KBM-7 (cell line): Measurements from ENCODE around the gene GLYR1.

Experiments used
- DNase-seq: peaks from one replicate; pipeline ENCODE4 v3.0.0-alpha.2; 2015
- in situ Hi-C: fragments of 300-500 bp; cut with MboI; formaldehyde crosslinking; loops from 2 replicates; pipeline ENCODE4 v1.14.3; 2020; ENCODE audit warnings: low sequenced_read_pairs, low pct_unique_long_range_greater_than_20kb, mixed read lengths

The GLYR1 gene

DNA sequence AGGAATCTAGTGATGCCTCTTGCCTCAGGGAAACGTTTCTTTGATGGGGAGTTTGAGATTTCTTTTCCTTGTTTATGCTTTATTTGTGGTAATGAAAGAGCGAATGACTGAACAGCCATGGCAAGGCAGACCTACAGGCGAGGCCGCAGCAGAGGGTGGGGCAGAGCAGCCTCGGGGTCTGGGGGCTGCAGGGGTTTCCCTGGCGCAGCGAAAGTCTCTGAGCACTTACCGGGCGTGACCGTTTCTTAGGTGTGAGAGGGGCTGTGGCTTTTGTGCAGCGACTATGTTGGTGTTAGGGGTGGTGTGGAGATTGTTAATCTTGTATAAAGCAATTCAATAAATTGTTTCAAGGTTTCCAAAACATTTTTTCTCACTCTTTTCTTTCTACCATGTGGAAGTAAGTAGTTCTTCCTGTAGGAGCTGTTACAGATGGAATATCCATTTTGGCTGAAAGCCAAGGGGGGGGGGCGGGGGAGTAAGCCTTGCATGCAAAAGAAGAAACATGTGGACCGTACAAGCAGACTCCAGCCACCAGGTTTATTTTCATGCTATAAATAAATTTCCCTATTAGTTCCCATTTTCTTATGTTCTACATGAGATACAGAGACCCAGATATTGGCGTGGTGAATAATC, 35.0 kb upstream of the GLYR1 start:
- in situ Hi-C loops: no loop called here
- DNase-seq: no peak

DNA sequence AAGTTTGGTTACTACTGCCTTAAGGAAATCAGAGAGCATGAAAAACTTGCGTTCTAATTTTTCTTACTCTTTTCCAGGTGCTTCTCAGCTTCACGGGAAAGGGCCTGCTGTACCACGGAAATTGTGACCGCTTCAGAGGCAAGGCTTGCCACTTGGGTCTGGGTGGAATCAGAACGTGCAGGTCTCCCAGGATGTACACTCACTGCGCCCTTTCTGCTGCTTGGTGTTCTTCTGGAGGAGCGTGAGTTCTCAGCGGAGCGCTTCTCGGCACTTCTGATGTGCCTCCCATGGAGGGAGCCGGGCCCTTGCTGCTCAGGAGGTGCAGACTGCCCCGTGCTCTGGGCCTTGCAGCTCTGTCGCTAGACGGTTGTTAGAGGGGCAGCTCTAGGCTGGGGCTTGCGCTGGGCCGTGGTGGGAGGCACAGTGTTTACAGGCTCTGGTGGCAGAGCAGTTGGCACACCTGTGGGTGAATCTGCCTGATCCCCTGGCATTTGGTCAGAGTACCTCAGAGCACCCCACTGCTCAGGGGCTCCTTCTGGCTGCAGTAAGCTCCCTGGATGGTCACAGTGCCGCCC, 33.0 kb upstream of the GLYR1 start:
- in situ Hi-C loops: no loop called here
- DNase-seq: no peak

DNA sequence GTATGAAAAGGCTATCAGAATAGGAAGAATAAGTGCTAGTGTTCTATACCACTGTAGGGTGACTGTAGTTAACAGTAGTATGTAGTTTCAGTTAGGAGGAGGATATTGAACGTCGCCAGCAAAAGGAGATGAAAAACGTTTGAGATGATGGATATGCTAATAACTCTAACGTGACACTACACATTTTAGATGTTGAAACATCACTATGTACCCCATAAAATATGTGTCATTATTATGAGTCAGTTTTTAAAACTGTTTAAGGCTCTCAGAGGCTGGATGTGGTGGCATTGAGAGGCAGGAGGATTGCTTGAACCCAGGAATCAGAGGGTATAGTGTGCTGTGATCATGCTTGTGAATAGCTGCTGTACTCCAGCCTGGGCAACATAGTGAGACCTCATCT, 32.0 kb upstream of the GLYR1 start:
- no peak for DNase-seq
- in situ Hi-C loops: no loop called here

GRCh38 chr16:4877380-4877685, 30.2 kb upstream of the GLYR1 start:
- in situ Hi-C loops: no loop called here
- DNase-seq: no peak

- in situ Hi-C loops: no loop called here
- DNase-seq: no peak
Observed at GRCh38 chr16:4876646-4877379, 29.7 kb upstream of the GLYR1 start.

- in situ Hi-C loops: no loop called here
- no peak for DNase-seq
Observed at GRCh38 chr16:4874666-4875065, 27.6 kb upstream of the GLYR1 start.

DNA sequence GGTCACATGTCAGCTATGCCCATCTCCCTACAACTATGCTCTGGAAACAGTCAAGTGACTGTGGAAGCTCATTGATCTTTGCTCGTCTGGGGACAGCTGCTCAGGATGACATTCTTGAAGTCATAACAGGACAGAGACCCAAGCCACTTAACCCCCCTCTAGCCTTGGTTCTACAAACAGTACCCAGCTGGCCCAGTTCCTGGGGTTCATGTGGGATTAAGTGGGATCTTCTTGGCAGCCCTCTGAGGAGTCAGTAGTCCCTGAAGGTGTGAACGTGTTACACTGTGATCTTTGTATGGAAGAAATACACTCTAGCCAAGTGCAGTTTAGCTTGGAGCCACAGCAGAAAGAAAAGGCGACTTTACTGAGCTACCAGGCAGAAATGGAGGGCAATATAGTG, 26.0 kb upstream of the GLYR1 start:
- in situ Hi-C loops: no loop called here
- DNase-seq: no peak

DNA sequence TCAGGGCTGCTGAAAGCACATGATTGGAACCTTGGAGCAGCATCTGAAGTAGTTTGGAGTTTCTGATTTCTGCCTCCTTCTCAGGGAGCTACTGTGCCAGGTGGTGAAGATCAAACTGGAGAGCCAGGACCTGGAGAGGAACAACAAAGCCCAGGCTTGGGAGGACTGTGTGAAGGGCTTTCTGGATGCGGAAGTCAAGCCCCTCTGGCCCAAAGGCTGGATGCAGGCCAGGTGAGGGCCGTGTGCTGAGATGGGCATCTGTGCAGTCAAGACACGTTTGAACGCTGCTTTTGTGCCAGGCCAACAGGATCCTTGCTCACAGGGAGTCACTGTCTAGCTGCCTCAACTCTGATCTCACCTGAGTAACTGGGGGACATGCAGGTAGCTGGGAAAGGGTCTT, 24.0 kb upstream of the GLYR1 start:
- in situ Hi-C loops: no loop called here
- no peak for DNase-seq

- in situ Hi-C loops: no loop called here
- no peak for DNase-seq
Observed at GRCh38 chr16:4870138-4870671, 23.1 kb upstream of the GLYR1 start.

DNA sequence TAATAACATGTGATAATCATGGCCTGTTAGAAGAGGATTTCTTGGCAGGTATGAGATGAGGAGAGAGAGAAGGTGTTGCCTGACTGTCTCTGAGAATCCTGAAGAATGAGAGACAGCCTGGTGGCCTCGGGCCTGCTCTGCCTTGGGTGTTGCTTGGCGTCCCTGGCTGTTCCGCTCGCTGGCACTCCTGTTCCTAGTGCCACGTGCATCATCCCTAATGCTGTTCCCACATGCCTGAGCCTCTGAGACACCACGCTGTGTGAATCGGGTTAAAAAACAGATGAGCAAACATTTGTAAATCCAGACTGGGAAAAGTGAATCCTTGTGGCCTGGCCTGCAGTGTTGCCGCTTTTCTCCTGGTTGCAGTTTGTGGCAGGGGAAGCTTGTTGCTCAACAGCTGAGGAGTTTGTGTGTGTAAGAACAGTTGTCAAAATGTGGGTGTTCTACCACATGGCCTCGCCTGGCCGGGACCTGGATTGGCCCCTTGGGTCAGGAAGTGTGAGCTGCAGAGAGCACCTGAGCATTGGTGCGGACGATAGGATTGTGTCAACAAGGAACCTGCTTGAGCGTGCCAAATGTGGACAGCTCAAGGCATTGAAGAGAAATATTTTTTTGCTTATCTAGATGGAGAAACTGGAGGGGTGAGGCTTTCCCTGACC, 22.2 kb upstream of the GLYR1 start:
- in situ Hi-C loops: no loop called here
- no peak for DNase-seq

- in situ Hi-C loops: no loop called here
- no peak for DNase-seq
Observed at GRCh38 chr16:4868535-4868934, 21.4 kb upstream of the GLYR1 start.

- DNase-seq: no peak
- in situ Hi-C loops: no loop called here
Observed at GRCh38 chr16:4868026-4868425, 20.9 kb upstream of the GLYR1 start.

DNA sequence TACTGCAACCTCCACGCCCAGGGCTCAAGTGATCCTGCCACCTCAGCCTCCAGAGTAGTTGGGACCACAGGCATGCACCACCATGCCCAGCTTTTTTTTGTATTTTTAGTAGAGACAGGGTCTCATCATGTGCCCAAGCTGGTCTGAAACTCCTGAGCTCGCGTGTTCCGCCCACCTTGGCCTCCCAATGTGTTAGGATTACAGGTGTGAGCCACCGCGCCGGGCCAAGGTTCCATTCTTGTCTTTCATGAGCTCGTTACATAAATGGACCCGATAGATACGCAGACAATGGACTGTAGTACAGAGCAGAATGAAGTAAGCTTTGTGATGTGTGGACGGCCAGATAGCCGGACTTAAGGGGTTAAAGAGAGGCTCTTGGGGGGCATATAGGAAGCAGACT, 19.5 kb upstream of the GLYR1 start:
- no peak for DNase-seq
- in situ Hi-C loops: no loop called here

DNA sequence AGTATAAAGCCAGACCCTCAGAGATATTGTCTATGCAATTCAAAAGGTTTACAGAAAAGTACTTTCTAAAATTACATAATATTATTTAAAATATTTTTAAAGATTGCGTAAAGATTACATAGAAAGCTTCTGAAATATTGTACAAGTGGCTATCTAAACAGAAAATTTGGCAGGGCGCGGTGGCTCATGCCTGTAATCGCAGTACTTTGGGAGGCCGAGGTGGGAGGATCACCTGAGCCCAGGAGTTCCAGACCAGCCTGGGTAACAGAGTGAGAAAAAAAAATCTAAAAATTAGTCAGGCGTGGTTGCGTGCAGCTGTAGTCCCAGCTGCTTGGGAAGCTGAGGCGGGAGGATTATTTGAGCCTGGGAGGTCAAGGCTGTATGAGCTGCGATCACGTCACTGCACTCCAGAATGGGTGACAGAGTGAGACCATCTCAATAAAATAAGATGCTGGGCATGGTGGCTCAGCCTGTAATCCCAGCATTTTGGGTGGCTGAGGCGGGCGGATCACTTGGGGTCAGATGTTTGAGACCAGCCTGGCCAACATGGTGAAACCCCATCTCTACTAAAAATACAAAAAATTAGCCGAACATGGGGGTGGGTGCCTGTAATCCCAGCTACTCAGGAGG, 18.3 kb upstream of the GLYR1 start:
- no peak for DNase-seq
- in situ Hi-C loops: no loop called here

GRCh38 chr16:4864728-4865127, 17.6 kb upstream of the GLYR1 start:
- in situ Hi-C loops: no loop called here
- no peak for DNase-seq

GRCh38 chr16:4862639-4863038, 15.6 kb upstream of the GLYR1 start:
- in situ Hi-C loops: no loop called here
- no peak for DNase-seq

DNA sequence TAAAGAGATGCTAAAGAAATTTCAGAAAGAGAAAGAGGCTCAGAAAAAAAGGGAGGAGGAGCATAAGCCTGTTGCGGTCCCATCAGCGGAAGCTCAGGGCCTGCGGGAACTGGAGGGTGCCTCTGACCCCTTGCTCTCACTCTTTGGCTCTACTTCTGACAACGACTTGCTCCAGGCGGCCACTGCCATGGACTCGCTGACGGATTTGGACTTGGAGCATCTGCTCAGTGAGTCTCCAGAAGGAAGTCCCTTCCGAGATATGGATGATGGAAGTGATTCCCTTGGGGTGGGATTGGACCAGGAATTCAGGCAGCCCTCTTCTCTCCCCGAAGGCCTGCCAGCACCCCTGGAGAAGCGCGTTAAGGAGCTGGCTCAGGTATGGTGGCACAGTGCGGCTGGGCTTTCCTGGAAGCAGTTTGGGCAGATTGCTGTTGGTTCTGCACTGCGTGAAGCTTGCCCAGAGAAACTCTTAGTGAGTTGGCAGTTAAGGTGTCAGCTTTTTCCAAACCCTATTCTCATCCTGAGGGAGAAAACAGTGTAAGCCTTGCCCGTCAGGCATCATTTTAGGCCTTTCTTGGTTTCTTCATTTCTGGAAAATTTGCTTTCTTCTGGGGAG, 13.7 kb upstream of the GLYR1 start:
- in situ Hi-C loops: no loop called here

DNA sequence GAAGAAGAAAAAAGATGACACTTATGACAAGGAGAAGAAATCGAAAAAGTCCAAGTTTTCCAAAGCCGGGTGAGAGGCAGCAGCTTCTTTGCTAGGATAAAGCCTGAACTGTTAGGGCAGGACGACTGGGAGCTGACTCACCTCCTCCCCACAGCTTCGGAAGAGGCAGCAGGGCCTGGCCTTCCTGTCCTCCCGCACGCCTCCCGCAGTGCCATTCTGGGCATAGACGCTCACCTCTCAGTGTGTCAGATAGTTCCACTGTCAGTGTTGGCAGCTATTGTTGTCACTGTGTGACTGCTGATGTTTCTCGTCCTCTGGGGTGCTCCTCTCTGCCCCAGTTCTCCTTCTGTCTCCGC, 12.8 kb upstream of the GLYR1 start:
- in situ Hi-C loops: no loop called here
- DNase-seq: no peak

More for the DNA sequence above, 13.7 kb upstream of the GLYR1 start:
- no peak for DNase-seq

GRCh38 chr16:4859190-4859899, 12.3 kb upstream of the GLYR1 start:
- DNase-seq: no peak
- in situ Hi-C loops: no loop called here
